HTERT RPE-1 (cell line): ENCODE data around the gene IMPACT.

Experiments used
- in situ Hi-C: fragments of 300-500 bp; cut with MboI; formaldehyde crosslinking; loops from 4 replicates; pipeline ENCODE4 v1.14.3; 2020; ENCODE audit warnings: low sequenced_read_pairs

The IMPACT gene

GRCh38 chr18:24420551-24420950, 5.9 kb upstream of the IMPACT start:
- in situ Hi-C loops = no loop called here

GRCh38 chr18:24421831-24422230, 4.6 kb upstream of the IMPACT start:
- in situ Hi-C loops = no loop called here

GRCh38 chr18:24426073-24426397, 435 bp upstream of the IMPACT start:
- in situ Hi-C loops = no loop called here

GRCh38 chr18:24427484-24427883, 1.0 kb downstream of the IMPACT start:
- in situ Hi-C loops = no loop called here

GRCh38 chr18:24428709-24429108, 2.2 kb downstream of the IMPACT start:
- in situ Hi-C loops = no loop called here

GRCh38 chr18:24429188-24429587, 2.7 kb downstream of the IMPACT start:
- in situ Hi-C loops = no loop called here

- in situ Hi-C loops = no loop called here
These were observed 6.1 kb downstream of the IMPACT start for GRCh38 chr18:24432618-24433017.

- in situ Hi-C loops = no loop called here
These were observed 10.5 kb downstream of the IMPACT start for GRCh38 chr18:24436939-24437338.

GRCh38 chr18:24443870-24444269, 17.4 kb downstream of the IMPACT start:
- in situ Hi-C loops = no loop called here

- in situ Hi-C loops = no loop called here
These were observed 20.0 kb downstream of the IMPACT start for GRCh38 chr18:24446453-24446852.

- in situ Hi-C loops = no loop called here
These were observed 20.6 kb downstream of the IMPACT start for GRCh38 chr18:24446953-24447538.

- in situ Hi-C loops = no loop called here
These were observed 21.5 kb downstream of the IMPACT start for GRCh38 chr18:24447961-24448360.

GRCh38 chr18:24456549-24456948, 30.1 kb downstream of the IMPACT start:
- in situ Hi-C loops = no loop called here

- in situ Hi-C loops = no loop called here
These were observed 33.3 kb downstream of the IMPACT start for GRCh38 chr18:24459772-24460171.

- in situ Hi-C loops = no loop called here
These were observed 33.9 kb downstream of the IMPACT start, which contains the start of gene HRH4 for GRCh38 chr18:24460388-24460787. Gene HRH4, plus strand, starts transcription at chr18:24460637. Its CDS starts 92 bp downstream, at chr18:24460729.

- in situ Hi-C loops = no loop called here
These were observed 35.5 kb downstream of the IMPACT start for GRCh38 chr18:24461996-24462395.

- in situ Hi-C loops = no loop called here
These were observed 36.6 kb downstream of the IMPACT start for GRCh38 chr18:24462838-24463775.

- in situ Hi-C loops = no loop called here
These were observed 39.0 kb downstream of the IMPACT start for GRCh38 chr18:24465486-24465885.

GRCh38 chr18:24466771-24467170, 40.3 kb downstream of the IMPACT start:
- in situ Hi-C loops = no loop called here

GRCh38 chr18:24470022-24470618, 43.6 kb downstream of the IMPACT start:
- in situ Hi-C loops = no loop called here

GRCh38 chr18:24470805-24471204, 44.3 kb downstream of the IMPACT start:
- in situ Hi-C loops = no loop called here

GRCh38 chr18:24472591-24472990, 46.1 kb downstream of the IMPACT start:
- in situ Hi-C loops = no loop called here
